CD4-positive, alpha-beta T cell treated with Interleukin-15 for 4 hours (primary cell): ENCODE data around the gene FAM78A.
A peak's percentile ranks its signal among the peaks of the same experiment; 100 is the strongest.

Source experiments
- DNase-seq: peaks from one replicate; pipeline ENCODE4 v3.0.0-alpha.2; 2020; ENCODE audit warnings: low spot score

FAM78A gene

DNA sequence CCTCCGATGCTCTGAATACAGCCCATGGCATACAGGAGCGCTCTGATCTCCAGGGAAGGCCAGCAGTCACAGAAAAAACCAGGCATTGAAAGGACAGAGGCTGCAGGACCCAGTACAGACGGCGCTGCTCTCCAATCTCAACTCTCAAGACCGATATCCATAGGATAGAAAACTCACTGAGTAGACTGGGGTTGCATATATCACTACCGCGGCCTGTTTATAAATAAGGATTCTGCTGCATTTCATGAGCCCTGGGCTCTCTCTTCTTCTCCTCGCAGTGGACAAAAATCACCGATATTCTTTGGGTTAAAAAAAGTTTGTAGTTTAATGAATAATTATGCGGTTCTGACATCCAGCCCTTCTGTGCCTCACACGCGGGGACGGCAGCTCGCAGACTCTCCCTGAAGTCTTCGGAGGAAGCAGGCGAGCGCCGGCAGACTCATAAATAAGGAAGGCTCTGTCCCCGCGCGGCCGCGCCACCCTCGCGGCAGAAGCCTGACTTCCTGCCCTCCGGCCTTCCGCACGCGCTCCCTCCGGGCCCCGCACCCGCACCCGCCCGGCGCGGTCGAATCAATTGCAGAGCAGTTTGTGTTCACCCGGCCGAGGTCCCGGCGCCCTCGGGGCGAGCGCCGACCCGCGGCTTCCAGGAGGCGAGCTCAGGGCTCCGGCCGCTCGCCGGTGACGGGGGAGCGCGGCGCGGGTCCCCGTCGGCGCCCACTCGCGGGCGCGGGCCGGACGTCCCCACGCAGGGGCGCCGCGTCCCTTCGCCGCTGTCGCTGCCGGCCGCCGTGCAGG is at the start of gene FAM78A:
Gene FAM78A, minus strand, starts transcription at position 417 of the 795 bp plus-strand sequence. Its CDS starts 331 bp downstream, at position 86.
- no peak for DNase-seq

GRCh38 chr9:131324736-131325679 is 48.7 kb upstream of the FAM78A start:
- DNase-seq = no peak

DNA sequence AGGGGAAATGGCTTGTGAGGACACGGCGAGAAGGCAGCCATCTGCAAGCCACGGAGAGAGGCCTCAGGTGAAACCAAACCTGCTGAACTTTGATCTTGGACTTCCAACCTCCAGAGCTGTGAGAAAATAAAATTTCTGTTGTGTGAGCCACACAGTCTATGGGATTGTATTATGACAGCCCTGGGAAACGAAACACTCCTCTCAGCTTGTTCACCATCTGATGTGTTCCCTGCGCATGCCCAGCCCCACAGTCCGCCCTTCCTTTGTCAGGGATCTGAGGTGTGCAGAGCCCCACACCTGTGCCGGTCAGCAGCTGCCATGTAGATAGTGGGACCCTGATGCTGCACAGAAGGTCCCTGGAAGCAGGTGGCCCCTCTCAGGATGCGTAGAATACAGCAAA is 47.3 kb upstream of the FAM78A start:
- no peak for DNase-seq

DNA sequence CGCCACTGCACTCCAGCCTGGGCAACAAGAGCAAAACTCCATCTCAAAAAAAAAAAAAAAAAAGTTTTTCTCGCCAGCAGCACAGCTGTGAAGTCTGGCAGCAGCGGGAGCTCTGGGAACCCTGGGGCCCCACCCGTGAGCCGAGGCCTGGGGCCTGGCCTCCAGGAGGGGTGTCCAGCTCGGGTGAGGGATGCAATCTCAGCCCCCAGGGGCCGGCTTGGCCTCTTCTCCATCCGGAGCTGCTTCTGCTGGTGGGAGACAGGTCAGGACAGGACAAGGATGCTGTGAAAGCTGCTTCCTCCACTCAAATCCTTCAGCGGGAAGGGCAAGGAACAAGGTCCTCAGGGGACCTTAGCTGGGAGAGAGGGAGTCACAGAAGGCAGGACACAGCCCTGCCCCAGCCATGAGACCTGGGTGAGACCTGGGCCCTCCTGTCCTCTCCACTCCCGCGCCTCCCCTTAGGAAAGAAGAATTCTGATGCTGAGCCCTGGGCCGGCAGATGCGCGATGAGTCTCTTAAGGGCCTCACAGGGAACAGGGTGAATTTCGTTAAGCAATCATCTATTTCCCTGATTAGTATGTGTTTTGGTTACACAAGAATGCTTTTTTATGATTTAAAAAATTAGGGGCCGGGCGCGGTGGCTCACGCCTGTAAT is 43.8 kb upstream of the FAM78A start:
- no peak for DNase-seq

- no peak for DNase-seq
Observed at GRCh38 chr9:131319486-131319885, 43.2 kb upstream of the FAM78A start.

- DNase-seq = no peak
Observed at GRCh38 chr9:131318231-131319085, 42.1 kb upstream of the FAM78A start.

DNA sequence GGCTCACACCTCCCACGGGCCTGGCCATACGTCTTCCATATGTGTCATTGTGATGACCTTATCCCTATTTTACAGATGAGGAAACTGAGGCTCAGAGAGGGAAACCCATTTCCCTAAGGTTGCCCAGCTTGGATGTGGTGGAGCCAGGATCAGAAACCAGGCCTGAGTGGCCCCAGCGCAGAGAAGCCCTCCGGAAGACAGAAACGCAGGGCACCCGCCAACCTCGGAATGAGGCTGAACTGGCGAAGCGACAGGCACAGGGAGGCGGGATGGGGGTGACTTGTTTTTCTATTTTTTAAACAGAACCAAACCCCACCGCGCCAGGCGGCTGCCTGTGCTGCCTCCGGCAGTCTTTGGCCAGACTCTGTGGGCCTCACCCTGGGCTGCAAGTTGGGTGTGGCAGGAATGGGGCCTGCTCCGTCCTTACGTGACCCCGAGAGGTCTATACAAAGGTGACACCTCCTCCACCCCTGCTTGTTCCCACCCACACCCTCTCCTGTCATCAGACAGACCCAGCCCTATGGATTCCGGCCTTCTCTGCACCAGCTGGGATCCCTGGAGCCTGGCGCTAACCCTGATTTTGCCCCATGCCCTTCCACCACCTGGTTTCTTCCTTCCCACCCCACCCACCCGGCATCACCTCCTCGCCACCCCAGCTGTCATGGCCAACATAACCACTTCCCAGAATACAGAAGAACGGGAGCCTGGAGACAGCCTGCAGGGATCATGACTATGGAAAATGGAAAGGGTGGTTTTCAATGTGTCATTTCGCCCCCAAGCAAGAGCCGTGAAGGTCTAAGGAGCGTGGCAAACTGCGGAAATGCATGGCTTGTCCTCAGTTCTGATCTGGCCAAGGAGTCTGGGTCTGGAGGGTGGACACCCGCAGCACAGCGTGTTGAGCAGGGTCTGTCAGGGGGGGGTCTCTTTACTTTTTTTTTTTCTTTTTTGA is 36.8 kb upstream of the FAM78A start:
- DNase-seq = no peak

DNA sequence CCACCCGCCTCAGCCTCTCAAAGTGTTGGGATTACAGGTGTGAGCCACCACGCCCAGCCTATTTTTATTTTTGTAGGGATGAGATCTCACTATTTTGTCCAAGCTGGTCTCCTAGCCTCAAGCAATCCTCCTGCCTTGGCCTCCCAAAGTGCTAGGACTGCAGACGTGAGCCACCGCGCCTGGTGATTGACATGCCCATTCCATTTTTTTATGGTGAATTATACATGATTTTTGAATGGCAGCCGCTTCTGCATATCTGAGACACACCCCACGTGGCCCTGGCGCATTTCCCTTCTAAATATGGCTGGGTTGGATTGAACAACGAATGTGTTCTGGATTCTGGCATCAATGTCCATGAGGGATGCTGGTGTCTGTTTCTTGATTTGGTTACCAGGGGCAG is 35.9 kb upstream of the FAM78A start:
- DNase-seq = no peak

DNA sequence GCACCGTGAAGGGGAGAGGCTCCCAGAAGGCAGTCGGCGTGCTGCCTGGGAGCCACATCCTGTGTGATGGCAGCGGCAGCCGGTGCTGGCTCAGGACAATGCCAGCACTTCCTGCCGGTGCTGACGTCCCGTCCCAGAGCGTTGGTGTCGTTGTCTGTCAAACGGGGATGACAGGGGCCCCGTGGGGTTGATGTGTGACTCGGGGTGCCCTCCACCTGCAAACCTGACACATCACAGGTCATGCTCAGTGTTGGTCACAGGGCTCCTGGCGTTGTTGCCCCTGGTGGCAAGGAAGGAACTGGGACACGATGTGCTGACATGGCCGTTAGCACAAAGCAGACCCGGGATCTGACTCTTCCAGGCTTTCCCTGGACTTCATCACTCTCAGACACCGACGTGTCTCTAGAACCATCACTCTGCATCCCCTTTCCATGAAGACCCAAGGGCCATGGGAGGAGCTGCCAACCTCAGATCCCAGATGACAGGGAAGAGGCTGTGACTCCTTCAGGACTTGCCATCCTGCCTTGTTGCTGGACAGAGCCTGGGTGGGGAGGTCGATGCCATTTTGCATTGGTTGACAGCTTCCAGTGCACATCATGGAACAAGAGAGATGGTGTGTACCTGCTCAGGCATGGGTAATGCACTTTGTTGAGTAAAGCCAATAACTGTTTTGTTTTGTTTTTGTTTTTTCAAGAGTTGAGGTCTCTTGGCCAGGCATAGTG is 34.7 kb upstream of the FAM78A start:
- DNase-seq = peak; percentile 56

- no peak for DNase-seq
Observed at GRCh38 chr9:131309530-131310276, 33.4 kb upstream of the FAM78A start.

DNA sequence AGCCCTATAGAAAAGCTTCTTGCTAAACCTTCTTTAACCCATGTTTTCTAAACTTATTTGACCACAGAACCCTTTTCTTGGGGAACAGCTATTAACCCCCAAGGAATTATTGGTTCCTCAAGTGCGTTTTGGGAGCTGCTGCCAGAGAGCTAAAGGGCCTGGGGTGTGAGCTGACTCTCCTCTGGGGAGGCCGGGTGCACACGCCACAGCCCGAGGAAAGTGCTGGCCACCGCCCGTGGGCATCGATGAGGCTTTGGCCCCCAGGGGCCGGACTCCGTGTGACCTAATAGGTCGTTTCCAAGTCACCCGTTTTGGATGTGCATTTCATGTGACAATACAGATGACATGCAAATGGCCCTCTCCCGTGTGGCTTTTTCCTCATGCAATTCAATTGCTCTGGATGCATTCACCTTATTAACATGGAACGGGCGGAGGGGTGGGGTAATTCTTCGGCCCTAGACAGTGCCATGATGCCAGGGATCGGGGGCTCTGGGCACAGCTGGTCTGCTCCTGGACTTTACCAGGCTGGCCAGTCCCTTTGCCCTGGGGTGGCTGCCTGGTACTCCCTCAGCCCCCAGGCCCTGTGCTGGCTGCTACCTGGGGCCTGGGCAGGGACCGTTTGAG is 32.7 kb upstream of the FAM78A start:
- no peak for DNase-seq

GRCh38 chr9:131308452-131308851 is 32.1 kb upstream of the FAM78A start:
- no peak for DNase-seq

- DNase-seq = no peak
Observed at GRCh38 chr9:131307974-131308373, 31.7 kb upstream of the FAM78A start.

DNA sequence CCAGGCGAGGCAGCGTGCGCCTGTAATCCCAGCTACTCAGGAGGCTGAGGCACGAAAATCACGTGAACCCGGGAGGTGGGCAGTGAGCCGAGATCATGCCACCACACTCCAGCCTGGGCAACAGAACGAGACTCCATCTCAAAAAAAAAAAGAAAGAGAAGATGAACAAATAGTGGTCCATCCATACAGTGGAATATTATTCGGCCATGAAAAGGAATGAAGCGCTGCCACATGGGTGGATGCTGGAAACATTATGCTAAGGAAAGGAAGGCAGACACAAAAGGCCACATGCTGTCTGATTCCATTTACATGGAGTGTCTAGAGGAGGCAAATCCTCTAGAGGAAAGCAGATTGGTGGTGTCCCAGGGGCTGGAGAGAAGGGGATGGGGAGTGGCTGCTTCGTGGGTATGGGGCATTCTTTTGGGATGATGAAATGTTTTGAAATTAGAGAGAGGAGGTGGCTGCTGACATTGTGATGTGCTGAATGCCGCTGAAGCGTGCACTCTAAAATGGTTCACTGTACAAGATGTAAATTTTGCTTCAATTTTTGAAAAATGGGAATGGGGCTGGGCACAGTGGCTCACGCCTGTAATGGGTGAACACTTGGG is 30.2 kb upstream of the FAM78A start:
- DNase-seq = no peak

GRCh38 chr9:131304676-131305355 is 28.5 kb upstream of the FAM78A start:
- no peak for DNase-seq

DNA sequence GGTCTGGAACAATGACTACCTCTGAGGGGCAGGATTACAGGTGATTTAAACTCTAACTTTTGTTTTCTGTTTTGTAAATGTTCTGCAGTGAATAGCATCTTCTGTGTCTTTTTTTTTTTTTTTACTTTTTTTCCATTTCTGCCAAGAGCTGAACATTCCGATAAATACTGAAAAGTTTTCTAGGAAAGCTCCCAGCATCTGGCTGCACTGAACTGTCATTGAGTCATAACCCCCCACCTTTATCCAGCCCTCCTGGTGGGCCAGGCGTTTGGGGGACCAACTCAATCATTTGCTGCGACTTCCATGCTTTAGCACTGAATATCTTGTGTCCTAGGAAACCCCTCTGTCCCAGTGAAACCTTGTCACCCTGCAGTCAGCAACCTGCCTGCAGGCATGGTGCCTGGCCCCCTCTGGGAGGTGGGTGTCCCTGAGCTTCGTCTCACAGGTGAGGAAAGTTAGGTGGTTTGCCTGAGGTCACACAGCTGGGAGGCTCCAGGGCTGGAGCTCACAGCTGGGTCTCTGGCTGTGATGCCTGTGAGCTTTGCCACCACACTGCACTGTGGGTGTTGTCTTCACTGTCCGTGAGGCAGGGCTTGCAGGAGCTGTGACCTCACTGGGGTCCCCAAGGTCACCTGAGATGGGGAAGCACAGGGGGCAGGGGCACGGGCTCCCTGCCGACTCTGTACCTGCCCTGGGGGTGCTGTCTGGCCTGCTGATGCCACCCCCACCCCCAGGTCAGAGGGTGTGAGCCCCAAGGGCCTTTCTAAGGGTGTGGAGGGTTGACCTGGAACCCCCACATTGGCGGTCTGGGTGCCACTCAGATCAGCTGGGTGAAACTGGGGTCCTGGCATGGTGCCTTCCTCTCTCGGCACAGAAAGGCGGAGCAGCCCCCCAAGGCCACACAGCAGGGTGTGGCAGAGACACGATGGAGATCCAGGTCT is 27.3 kb upstream of the FAM78A start:
- no peak for DNase-seq
